Spleen (tissue), 7 donors: Measurements from ENCODE around the gene TIGD4.

Source experiments
- POLR2A ChIP-seq, 3 donors: fragments of 450-650 bp; IDR thresholded peaks; one replicate each; pipeline ENCODE4 v1.5.1; 2017; ENCODE audit warnings: antibody characterized with exemption in 3 of 3, mild to moderate bottlenecking in 1 of 3
- POLR2AphosphoS5 ChIP-seq, 3 donors: sonication (generic); formaldehyde crosslinking; IDR thresholded peaks; one replicate each; pipeline ENCODE4 v1.5.1; 2017; ENCODE audit warnings: antibody characterized with exemption in 3 of 3
- TF ChIP-seq, protein P1 (sequence below), 11 experiments: fragments of 200-600 bp in 7 of 11; fragments of 450-650 bp in 4 of 11; sonication (generic) in 4 of 11; IDR thresholded peaks in 8 of 11; conservative IDR thresholded peaks in 3 of 11; 1 replicate in 7 of 11; 2 replicates in 4 of 11; pipeline versions ENCODE4 v1.4.0 to v1.8.0; 2016 to 2021; ENCODE audit warnings: antibody characterized with exemption in 11 of 11, inconsistent platforms in 4 of 11, mild to moderate bottlenecking in 1 of 11
- donor health status: DM: no; HTN: no; CAD: no; lungs with moderate emphysema.
- donor health status: DM: no; HTN: no; CAD: no.
- donor health status: DM: no; HTN: no; CAD: no.

DNA sequence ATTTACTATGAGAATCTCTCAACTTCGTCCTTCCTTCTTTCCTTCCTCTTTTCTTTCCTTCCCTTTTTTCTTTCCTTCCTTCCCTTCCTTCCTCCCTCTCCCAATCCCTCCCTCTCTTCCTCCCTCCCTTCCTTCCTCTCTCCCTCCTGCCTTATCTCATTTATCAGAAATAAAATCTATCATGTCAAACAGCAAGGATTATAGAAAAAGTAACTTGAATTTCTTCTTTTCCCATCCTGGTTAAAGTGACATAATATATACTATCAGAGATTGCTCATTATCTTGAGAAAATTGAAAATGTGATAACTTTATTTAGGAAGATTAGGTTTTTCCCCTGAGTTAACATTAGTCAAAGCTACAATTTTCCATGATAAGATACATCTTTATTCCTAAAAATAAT, 5.6 kb downstream of the TIGD4 start:
- TF ChIP-seq POLR2A (IDR thresholded peaks at IDR 0.05) = no peak
- TF ChIP-seq, protein P1, sequence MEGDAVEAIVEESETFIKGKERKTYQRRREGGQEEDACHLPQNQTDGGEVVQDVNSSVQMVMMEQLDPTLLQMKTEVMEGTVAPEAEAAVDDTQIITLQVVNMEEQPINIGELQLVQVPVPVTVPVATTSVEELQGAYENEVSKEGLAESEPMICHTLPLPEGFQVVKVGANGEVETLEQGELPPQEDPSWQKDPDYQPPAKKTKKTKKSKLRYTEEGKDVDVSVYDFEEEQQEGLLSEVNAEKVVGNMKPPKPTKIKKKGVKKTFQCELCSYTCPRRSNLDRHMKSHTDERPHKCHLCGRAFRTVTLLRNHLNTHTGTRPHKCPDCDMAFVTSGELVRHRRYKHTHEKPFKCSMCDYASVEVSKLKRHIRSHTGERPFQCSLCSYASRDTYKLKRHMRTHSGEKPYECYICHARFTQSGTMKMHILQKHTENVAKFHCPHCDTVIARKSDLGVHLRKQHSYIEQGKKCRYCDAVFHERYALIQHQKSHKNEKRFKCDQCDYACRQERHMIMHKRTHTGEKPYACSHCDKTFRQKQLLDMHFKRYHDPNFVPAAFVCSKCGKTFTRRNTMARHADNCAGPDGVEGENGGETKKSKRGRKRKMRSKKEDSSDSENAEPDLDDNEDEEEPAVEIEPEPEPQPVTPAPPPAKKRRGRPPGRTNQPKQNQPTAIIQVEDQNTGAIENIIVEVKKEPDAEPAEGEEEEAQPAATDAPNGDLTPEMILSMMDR (IDR thresholded peaks at IDR 0.05 in 8 of 11, conservative IDR thresholded peaks at IDR 0.05 in 3 of 11) = no peak
- no peak for TF ChIP-seq POLR2AphosphoS5 (IDR thresholded peaks at IDR 0.05)
